OCI-LY3 (cell line): Measurements from ENCODE around the gene ANTXR2.

Source experiments
- CTCF ChIP-seq: fragments of 200-600, 300-600 bp; sonication (generic); IDR thresholded peaks from 2 replicates; pipeline ENCODE4 v1.5.1; 2014; ENCODE audit warnings: antibody characterized with exemption, low read length, low read depth
- EZH2phosphoT487 ChIP-seq: fragments of 200-600 bp; shearing (Covaris generic); IDR thresholded peaks from 2 replicates; pipeline ENCODE4 v1.6.1; 2018; ENCODE audit warnings: antibody characterized with exemption, mixed run types, low read depth

GRCh38 chr4:80065601-80066000 is 7.4 kb downstream of the ANTXR2 start:
- TF ChIP-seq CTCF (no peak), EZH2phosphoT487 (no peak)
